HG03280 (cell line): ENCODE data around the gene YDJC.
"Not testable (repeated sequence)": the region's sequence is repeated elsewhere in the genome, so short reads cannot be mapped to it uniquely, and the experiment has no call there.

ENCODE experiments used
- ATAC-seq: cut with Tn5 transposase; IDR thresholded peaks from one replicate; pipeline ENCODE4 v1.9.1; 2021; ENCODE audit warnings: mild to moderate bottlenecking, moderate library complexity; ENCODE audit not compliant: unreplicated experiment

The YDJC gene

DNA sequence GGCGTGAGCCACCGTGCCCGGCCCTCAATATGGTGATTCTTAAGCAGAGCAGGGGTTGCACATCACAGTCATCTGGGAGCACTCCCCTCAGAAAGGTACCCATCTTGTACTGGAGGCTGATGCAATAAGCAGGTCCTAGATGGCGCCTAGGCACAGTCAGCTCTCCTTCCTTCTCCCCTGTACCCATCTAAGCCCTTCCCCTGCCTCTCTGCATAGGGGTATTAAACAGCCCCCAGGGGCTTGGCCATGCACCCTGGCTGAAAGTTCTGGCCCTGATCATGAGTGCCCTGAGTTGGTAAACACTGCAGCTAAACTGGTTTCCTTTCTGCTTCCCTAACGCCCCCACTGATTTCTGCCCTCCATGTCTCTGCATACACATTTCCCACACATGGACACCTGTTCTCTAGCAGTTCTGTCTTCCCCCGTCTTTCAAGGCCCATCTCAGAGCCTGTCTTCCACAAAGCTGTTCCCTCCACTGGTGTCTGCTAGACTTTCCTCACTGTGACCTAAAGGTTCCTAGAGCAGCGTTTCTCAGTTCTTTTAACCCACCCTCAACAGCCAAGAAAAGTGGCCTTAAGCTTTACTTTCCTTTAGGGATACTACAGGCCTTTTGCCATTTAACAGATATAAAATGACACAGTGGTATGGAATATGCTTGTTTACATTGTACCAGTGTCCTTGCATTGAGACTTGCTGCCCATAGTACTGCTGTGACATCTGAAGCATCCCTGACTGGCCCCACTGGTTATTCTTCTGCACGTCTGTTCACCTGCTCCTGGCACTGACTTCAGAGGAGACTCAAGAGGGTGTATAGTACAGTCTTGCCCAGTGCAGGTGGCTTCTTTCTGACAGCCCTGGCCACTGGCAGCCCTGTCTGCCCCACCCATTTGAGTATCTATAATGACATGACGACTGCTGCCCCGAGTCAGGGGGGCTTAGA is 46.8 kb downstream of the YDJC start:
- ATAC-seq, result no peak

DNA sequence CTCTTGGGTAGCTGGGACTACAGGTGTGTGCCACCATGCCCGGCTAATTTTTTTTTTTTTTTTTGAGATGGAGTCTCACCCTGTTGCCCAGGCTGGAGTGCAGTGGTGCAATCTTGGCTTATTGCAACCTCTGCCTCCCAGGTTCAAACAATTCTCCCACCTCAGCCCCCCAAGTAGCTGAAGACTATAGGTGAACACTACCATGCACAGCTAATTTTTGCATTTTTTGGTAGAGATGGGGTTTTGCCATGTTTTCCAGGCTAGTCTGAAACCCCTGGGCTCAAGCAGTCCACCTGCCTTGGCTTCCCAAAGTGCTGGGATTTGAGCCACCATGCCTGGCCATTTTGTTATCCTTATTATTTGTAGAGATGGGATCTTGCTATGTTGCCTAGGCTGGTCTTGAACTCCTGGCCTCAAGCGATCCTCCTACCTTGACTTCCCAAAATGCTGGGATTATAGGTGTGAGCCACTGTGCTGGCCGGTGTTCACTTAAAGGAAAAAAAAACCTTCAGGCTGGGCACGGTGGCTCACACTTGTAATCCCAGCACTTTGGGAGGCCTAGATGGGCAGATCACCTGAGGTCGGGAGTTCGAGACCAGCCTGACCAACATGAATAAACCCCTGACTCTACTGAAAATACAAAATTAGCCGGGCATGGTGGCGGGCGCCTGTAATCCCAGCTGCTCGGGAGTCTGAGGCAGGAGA is 48.7 kb downstream of the YDJC start:
- not testable (repeated sequence) for ATAC-seq

DNA sequence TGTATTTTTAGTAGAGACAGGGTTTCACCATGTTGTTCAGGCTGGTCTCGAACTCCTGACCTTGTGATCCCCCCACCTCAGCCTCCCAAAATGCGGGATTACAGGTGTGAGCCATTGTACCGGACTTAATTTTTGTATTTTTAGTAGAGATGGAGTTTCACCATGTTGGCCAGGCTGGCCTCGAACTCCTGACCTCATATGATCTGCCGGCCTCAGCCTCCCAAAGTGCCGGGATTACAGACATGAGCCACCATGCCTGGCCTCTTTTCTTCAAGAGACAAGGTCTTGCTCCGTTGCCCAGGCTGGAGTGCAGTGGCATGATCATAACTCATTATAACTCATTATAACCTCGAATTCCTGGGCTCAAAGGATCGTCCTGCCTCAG is 49.2 kb downstream of the YDJC start:
- ATAC-seq, result not testable (repeated sequence)

DNA sequence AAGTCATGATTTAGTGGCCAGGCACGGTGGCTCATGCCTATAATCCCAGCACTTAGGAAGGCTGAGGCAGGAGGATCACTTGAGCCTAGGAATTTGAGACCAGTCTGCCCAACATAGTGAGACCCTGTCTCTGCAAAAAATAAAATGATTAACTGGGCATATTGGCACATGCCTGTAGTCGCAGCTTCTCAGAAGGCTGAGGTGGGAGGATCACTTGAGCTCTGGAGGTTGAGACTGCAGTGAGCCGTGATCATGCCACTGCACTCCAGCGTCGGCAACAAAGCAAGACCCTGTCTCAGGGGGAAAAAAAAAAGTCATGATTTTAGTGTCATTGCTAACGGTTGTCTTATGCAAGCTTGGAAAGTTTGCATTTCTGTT is 50.4 kb downstream of the YDJC start:
- no peak for ATAC-seq
